HL-60/S4 (cell line): Measurements from ENCODE around the gene STX12.
"Not testable (repeated sequence)": the region's sequence is repeated elsewhere in the genome, so short reads cannot be mapped to it uniquely, and the experiment has no call there.

Experiments
- in situ Hi-C: fragments of 300-500 bp; cut with MboI; formaldehyde crosslinking; loops from 2 replicates; pipeline ENCODE4 v1.14.3; 2022; ENCODE audit warnings: low sequenced_read_pairs

The STX12 gene

GRCh38 chr1:27774654-27775053 is 1.6 kb downstream of the STX12 start:
- in situ Hi-C loops, result no loop called here

- in situ Hi-C loops, result not testable (repeated sequence)
Observed at GRCh38 chr1:27775336-27775735, 2.3 kb downstream of the STX12 start.

GRCh38 chr1:27776276-27776675 is 3.3 kb downstream of the STX12 start:
- in situ Hi-C loops, result not testable (repeated sequence)

GRCh38 chr1:27778056-27778455 is 5.0 kb downstream of the STX12 start:
- in situ Hi-C loops, result no loop called here

GRCh38 chr1:27779122-27779521 is 6.1 kb downstream of the STX12 start:
- in situ Hi-C loops, result no loop called here

- in situ Hi-C loops, result no loop called here
Observed at GRCh38 chr1:27782950-27783349, 9.9 kb downstream of the STX12 start.

GRCh38 chr1:27784700-27785099 is 11.7 kb downstream of the STX12 start:
- in situ Hi-C loops, result no loop called here

- in situ Hi-C loops, result no loop called here
Observed at GRCh38 chr1:27785781-27786455, 12.9 kb downstream of the STX12 start.

GRCh38 chr1:27787895-27788294 is 14.9 kb downstream of the STX12 start:
- in situ Hi-C loops, result no loop called here

GRCh38 chr1:27789540-27790041 is 16.6 kb downstream of the STX12 start:
- in situ Hi-C loops, result no loop called here

- in situ Hi-C loops, result not testable (repeated sequence)
Observed at GRCh38 chr1:27790270-27790669, 17.3 kb downstream of the STX12 start.

- in situ Hi-C loops, result no loop called here
Observed at GRCh38 chr1:27795601-27796000, 22.6 kb downstream of the STX12 start.

GRCh38 chr1:27804791-27805190 is 31.8 kb downstream of the STX12 start:
- in situ Hi-C loops, result no loop called here

GRCh38 chr1:27806758-27807157 is 33.7 kb downstream of the STX12 start:
- in situ Hi-C loops, result no loop called here

GRCh38 chr1:27807385-27807784 is 34.4 kb downstream of the STX12 start:
- in situ Hi-C loops, result no loop called here

GRCh38 chr1:27808131-27808530 is 35.1 kb downstream of the STX12 start:
- in situ Hi-C loops, result not testable (repeated sequence)

- in situ Hi-C loops, result no loop called here
Observed at GRCh38 chr1:27809883-27810282, 36.9 kb downstream of the STX12 start.

GRCh38 chr1:27811741-27812500 is 38.9 kb downstream of the STX12 start:
- in situ Hi-C loops, result no loop called here

- in situ Hi-C loops, result no loop called here
Observed at GRCh38 chr1:27816921-27817630, 44.1 kb downstream of the STX12 start.

- in situ Hi-C loops, result no loop called here
Observed at GRCh38 chr1:27821761-27822315, 48.8 kb downstream of the STX12 start.

GRCh38 chr1:27823784-27824183 is 50.8 kb downstream of the STX12 start:
- in situ Hi-C loops, result no loop called here
